ENCODE data around the gene TTC21A.

GRCh38 chr3:39090922-39091321, 16.6 kb upstream of the TTC21A start:
- no peak for TF ChIP-seq POLR2A (IDR thresholded peaks at IDR 0.05)
- TF ChIP-seq CTCF (IDR thresholded peaks at IDR 0.05): no peak
